Astrocyte (in vitro differentiated cells and primary cell): Measurements from ENCODE around the gene IGFBP1. TPM values are rescaled to one million over a fixed set of nuclear protein-coding genes. Genes with fewer than 3 reads are reported as not detected.

Experiments used
- DNase-seq: peaks from one replicate; pipeline ENCODE4 v3.0.0-alpha.2; 2010; ENCODE audit warnings: low read depth
- FAIRE-seq: peaks from 2 replicates; lab custom pipeline; 2011; peaks lifted over from hg19 to GRCh38; lab: Jason Lieb, UNC
- H2AFZ ChIP-seq: 2 replicates; pipeline ENCODE4 v1.6.0; 2012; ENCODE audit warnings: low read depth, low read length, inconsistent platforms
- H3K27ac ChIP-seq: 2 replicates; pipeline ENCODE4 v1.5.1; 2011; ENCODE audit warnings: low read depth, low read length, inconsistent platforms
- H3K27me3 ChIP-seq: 2 replicates; pipeline ENCODE4 v1.6.0; 2011; ENCODE audit warnings: low read length, inconsistent platforms; ENCODE audit not compliant: insufficient read depth
- H3K36me3 ChIP-seq: 2 replicates; pipeline ENCODE4 v1.5.1; 2011; ENCODE audit warnings: low read length, inconsistent platforms; ENCODE audit not compliant: insufficient read depth
- H3K4me1 ChIP-seq: 2 replicates; pipeline ENCODE4 v1.5.1; 2011; ENCODE audit warnings: low read length, inconsistent platforms; ENCODE audit not compliant: insufficient read depth
- H3K4me2 ChIP-seq: 2 replicates; pipeline ENCODE4 v1.6.0; 2012; ENCODE audit warnings: low read length, inconsistent platforms
- H3K4me3 ChIP-seq: 2 replicates; pipeline ENCODE4 v1.5.1; 2011; ENCODE audit warnings: low read depth, mild to moderate bottlenecking, low read length, inconsistent platforms; ENCODE audit not compliant: insufficient read depth
- H3K79me2 ChIP-seq: 2 replicates; pipeline ENCODE4 v1.6.0; 2012; ENCODE audit warnings: mild to moderate bottlenecking, low read length, inconsistent platforms; ENCODE audit not compliant: insufficient read depth
- H3K9ac ChIP-seq: 2 replicates; pipeline ENCODE4 v1.6.0; 2012; ENCODE audit warnings: mild to moderate bottlenecking, low read length, inconsistent platforms
- H3K9me3 ChIP-seq: 2 replicates; pipeline ENCODE4 v1.5.1; 2012; ENCODE audit warnings: low read depth, mild to moderate bottlenecking, low read length, inconsistent platforms; ENCODE audit not compliant: insufficient read depth
- H4K20me1 ChIP-seq: 2 replicates; pipeline ENCODE4 v1.6.0; 2012; ENCODE audit warnings: low read length, inconsistent platforms; ENCODE audit not compliant: insufficient read depth
- H3K27ac Mint-ChIP-seq: one replicate; pipeline ENCODE4 v1.8.0; 2021; ENCODE audit warnings: mild to moderate bottlenecking, mixed read lengths; ENCODE audit not compliant: unreplicated experiment
- H3K27me3 Mint-ChIP-seq: one replicate; pipeline ENCODE4 v1.8.0; 2021; ENCODE audit warnings: low read depth, mixed read lengths; ENCODE audit not compliant: unreplicated experiment
- H3K36me3 Mint-ChIP-seq: one replicate; pipeline ENCODE4 v1.8.0; 2021; ENCODE audit warnings: low read depth, mixed read lengths; ENCODE audit not compliant: unreplicated experiment
- H3K4me1 Mint-ChIP-seq: one replicate; pipeline ENCODE4 v1.8.0; 2021; ENCODE audit warnings: low read depth, mixed read lengths; ENCODE audit not compliant: unreplicated experiment
- H3K4me3 Mint-ChIP-seq: one replicate; pipeline ENCODE4 v1.8.0; 2021; ENCODE audit warnings: mild to moderate bottlenecking, moderate library complexity, mixed read lengths; ENCODE audit not compliant: unreplicated experiment
- H3K9me3 Mint-ChIP-seq: one replicate; pipeline ENCODE4 v1.8.0; 2021; ENCODE audit warnings: mild to moderate bottlenecking, mixed read lengths; ENCODE audit not compliant: unreplicated experiment
- EZH2 ChIP-seq: IDR thresholded peaks from 2 replicates; pipeline ENCODE4 v1.6.1; 2012; ENCODE audit warnings: mild to moderate bottlenecking, low read length, inconsistent platforms; ENCODE audit not compliant: insufficient read depth
- total RNA-seq: library from RNA; stranded (reverse); gene quantifications from 2 replicates; pipeline ENCODE4 v1.2.1, GENCODE V29; 2021
- TF ChIP-seq, protein P1 (sequence below): IDR thresholded peaks from 2 replicates; pipeline ENCODE4 v1.5.1; 2011; ENCODE audit warnings: low read depth, mild to moderate bottlenecking, inconsistent platforms, low read length, moderate library complexity; ENCODE audit not compliant: insufficient read depth

Gene IGFBP1
- total RNA-seq, 1 donor from 2014 or later = not detected

DNA sequence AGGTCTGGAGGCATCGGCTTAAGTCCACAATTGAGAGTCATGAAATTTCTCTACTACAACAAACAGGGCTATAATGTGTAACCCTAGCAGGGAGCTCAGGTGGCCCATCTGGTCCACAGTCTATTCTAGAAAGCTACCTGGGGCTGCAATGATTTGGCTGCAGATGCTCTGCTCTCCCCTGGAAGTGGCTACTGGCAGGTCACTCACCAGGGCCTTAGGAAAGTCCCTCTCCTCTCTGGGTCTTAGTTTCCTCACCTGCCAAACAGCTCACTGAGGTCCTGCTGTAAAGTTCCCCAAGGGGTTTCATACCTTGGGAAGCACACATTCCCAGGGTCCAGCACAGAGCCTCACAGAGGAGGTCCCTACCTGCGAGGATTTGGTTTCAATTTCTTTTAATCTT is 30.3 kb downstream of the IGFBP1 start:
- peaks cover 20% of the 10 kb centered on the region for H3K36me3 Mint-ChIP-seq
- peaks cover 40% of the 10 kb centered on the region for H3K4me1 Mint-ChIP-seq
- peak overlapping the region; percentile 96 for H3K4me3 Mint-ChIP-seq
- H3K27ac ChIP-seq = no peak overlapping the region
- H3K79me2 ChIP-seq = no peaks in the 10 kb centered on the region
- no peak overlapping the region for H2AFZ ChIP-seq
- H3K4me1 ChIP-seq = peaks cover 41% of the 10 kb centered on the region
- no peak for FAIRE-seq
- peaks cover 8% of the 10 kb centered on the region for H3K36me3 ChIP-seq
- H3K4me3 ChIP-seq = peak overlapping the region; percentile 59
- no peaks in the 10 kb centered on the region for H3K9me3 ChIP-seq
- DNase-seq = no peak
- peak overlapping the region; percentile 87 for H3K4me2 ChIP-seq
- H4K20me1 ChIP-seq = peaks cover 15% of the 10 kb centered on the region
- no peaks in the 10 kb centered on the region for H3K27me3 Mint-ChIP-seq
- H3K27ac Mint-ChIP-seq = no peak overlapping the region
- TF ChIP-seq EZH2 = no peak
- no peak overlapping the region for H3K9ac ChIP-seq
- H3K27me3 ChIP-seq = peaks cover 9% of the 10 kb centered on the region
- no peaks in the 10 kb centered on the region for H3K9me3 Mint-ChIP-seq

GRCh38 chr7:45919231-45919784 is 31.0 kb downstream of the IGFBP1 start:
- Histone ChIP-seq H3K27me3 (peaks cover 9% of the 10 kb centered on the region), H3K36me3 (peaks cover 8% of the 10 kb centered on the region), H3K27ac (no peak overlapping the region), H3K4me3 (peak overlapping the region; percentile 59), H2AFZ (no peak overlapping the region), H3K9ac (peak overlapping the region; percentile 64), H3K9me3 (no peaks in the 10 kb centered on the region), H3K4me1 (peaks cover 48% of the 10 kb centered on the region), H4K20me1 (peaks cover 15% of the 10 kb centered on the region), H3K4me2 (peak overlapping the region; percentile 87), H3K79me2 (no peaks in the 10 kb centered on the region)
- Mint-ChIP-seq H3K4me1 (peaks cover 46% of the 10 kb centered on the region), H3K27me3 (no peaks in the 10 kb centered on the region), H3K9me3 (no peaks in the 10 kb centered on the region), H3K4me3 (peak overlapping the region; percentile 96), H3K27ac (no peak overlapping the region), H3K36me3 (peaks cover 20% of the 10 kb centered on the region)
- FAIRE-seq (no peak), DNase-seq (no peak)
- TF ChIP-seq, protein P1, sequence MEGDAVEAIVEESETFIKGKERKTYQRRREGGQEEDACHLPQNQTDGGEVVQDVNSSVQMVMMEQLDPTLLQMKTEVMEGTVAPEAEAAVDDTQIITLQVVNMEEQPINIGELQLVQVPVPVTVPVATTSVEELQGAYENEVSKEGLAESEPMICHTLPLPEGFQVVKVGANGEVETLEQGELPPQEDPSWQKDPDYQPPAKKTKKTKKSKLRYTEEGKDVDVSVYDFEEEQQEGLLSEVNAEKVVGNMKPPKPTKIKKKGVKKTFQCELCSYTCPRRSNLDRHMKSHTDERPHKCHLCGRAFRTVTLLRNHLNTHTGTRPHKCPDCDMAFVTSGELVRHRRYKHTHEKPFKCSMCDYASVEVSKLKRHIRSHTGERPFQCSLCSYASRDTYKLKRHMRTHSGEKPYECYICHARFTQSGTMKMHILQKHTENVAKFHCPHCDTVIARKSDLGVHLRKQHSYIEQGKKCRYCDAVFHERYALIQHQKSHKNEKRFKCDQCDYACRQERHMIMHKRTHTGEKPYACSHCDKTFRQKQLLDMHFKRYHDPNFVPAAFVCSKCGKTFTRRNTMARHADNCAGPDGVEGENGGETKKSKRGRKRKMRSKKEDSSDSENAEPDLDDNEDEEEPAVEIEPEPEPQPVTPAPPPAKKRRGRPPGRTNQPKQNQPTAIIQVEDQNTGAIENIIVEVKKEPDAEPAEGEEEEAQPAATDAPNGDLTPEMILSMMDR = no peak
- no peak for TF ChIP-seq EZH2

DNA sequence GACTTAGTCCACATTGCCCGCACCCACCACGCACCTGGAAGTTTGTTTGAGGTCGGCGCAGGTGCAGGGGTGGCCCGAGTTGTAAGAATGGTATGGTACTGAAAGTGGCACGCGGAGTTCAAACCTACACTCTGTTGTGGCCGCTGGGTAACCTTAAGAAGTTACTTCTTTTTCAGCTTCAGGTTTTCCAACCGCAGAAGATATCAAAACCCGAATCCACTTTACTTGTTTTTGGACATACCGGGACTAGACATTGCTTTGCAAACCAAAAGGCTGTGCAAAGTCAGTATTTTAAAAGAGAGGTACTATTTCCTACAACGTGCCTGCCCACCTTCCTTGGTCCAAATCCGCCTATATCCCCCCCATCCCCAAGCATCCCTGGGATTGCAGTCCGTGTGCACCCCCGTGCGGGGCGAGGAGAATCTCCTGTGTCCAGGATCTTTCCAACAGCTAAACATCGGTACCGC is 31.7 kb downstream of the IGFBP1 start:
- no peaks in the 10 kb centered on the region for H3K9me3 Mint-ChIP-seq
- Histone ChIP-seq H3K9ac (peak overlapping the region; percentile 64), H3K36me3 (peaks cover 8% of the 10 kb centered on the region), H3K4me2 (peak overlapping the region; percentile 87), H3K27ac (no peak overlapping the region), H2AFZ (peak overlapping the region; percentile 71), H3K27me3 (peaks cover 9% of the 10 kb centered on the region), H3K79me2 (no peaks in the 10 kb centered on the region), H3K9me3 (no peaks in the 10 kb centered on the region), H4K20me1 (peaks cover 15% of the 10 kb centered on the region), H3K4me1 (peaks cover 54% of the 10 kb centered on the region), H3K4me3 (peak overlapping the region; percentile 59)
- no peaks in the 10 kb centered on the region for H3K27me3 Mint-ChIP-seq
- TF ChIP-seq EZH2 = no peak
- peaks cover 20% of the 10 kb centered on the region for H3K36me3 Mint-ChIP-seq
- H3K4me1 Mint-ChIP-seq = peaks cover 50% of the 10 kb centered on the region
- peak; percentile 6 for DNase-seq
- FAIRE-seq = no peak
- H3K4me3 Mint-ChIP-seq = peak overlapping the region; percentile 96
- H3K27ac Mint-ChIP-seq = peak overlapping the region; percentile 60
